GM12801 (cell line): ENCODE data around the gene FLAD1.

Source experiments
- CTCF ChIP-seq: IDR thresholded peaks from one replicate; pipeline ENCODE4 v1.5.1; 2011; ENCODE audit warnings: control low read depth; ENCODE audit not compliant: insufficient read length; ENCODE audit errors: extremely low read depth

FLAD1 gene

GRCh38 chr1:155003227-155003765, 20.2 kb downstream of the FLAD1 start:
- no peak for TF ChIP-seq CTCF

GRCh38 chr1:155003766-155004351, 20.7 kb downstream of the FLAD1 start:
- no peak for TF ChIP-seq CTCF

GRCh38 chr1:155004352-155005075, 21.4 kb downstream of the FLAD1 start:
- TF ChIP-seq CTCF, result no peak

- no peak for TF ChIP-seq CTCF
Measured at GRCh38 chr1:155005076-155006011, 22.2 kb downstream of the FLAD1 start.

- no peak for TF ChIP-seq CTCF
Measured at GRCh38 chr1:155006601-155007101, 23.5 kb downstream of the FLAD1 start.

GRCh38 chr1:155007251-155007828, 24.2 kb downstream of the FLAD1 start:
- no peak for TF ChIP-seq CTCF
